Ishikawa (cell line): ENCODE data around the gene CD52.

Experiments used
- CEBPB ChIP-seq: IDR thresholded peaks from 2 replicates; pipeline ENCODE4 v1.6.1; 2012
- CREB1 ChIP-seq: IDR thresholded peaks from 2 replicates; pipeline ENCODE4 v1.6.1; 2012; ENCODE audit warnings: low read depth
- EP300 ChIP-seq: IDR thresholded peaks from 2 replicates; pipeline ENCODE4 v1.6.1; 2012; ENCODE audit warnings: borderline replicate concordance
- NFIC ChIP-seq: IDR thresholded peaks from 2 replicates; pipeline ENCODE4 v1.6.1; 2012
- RAD21 ChIP-seq: IDR thresholded peaks from 2 replicates; pipeline ENCODE4 v1.6.1; 2012; ENCODE audit warnings: low read depth
- REST ChIP-seq: IDR thresholded peaks from 2 replicates; pipeline ENCODE4 v1.6.1; 2012; ENCODE audit warnings: low read depth, mild to moderate bottlenecking
- TAF1 ChIP-seq: IDR thresholded peaks from 2 replicates; pipeline ENCODE4 v1.6.1; 2012; ENCODE audit warnings: low read depth, mild to moderate bottlenecking
- USF1 ChIP-seq: IDR thresholded peaks from 2 replicates; pipeline ENCODE4 v1.6.1; 2012
- YY1 ChIP-seq: IDR thresholded peaks from 2 replicates; pipeline ENCODE4 v1.6.1; 2012; ENCODE audit warnings: low read depth
- ZBTB7A ChIP-seq: IDR thresholded peaks from 2 replicates; pipeline ENCODE4 v1.6.1; 2012; ENCODE audit warnings: low read depth
- TF ChIP-seq, protein P1 (sequence below): IDR thresholded peaks from 2 replicates; pipeline ENCODE4 v1.6.1; 2012

- TF ChIP-seq NFIC, result no peak
- TF ChIP-seq ZBTB7A, result no peak
- TF ChIP-seq YY1, result no peak
- TF ChIP-seq CREB1, result no peak
- TF ChIP-seq TAF1, result no peak
- TF ChIP-seq EP300, result no peak
- TF ChIP-seq CEBPB, result no peak
- TF ChIP-seq RAD21, result no peak
- no peak for TF ChIP-seq REST
- no peak for TF ChIP-seq USF1
- TF ChIP-seq, protein P1, sequence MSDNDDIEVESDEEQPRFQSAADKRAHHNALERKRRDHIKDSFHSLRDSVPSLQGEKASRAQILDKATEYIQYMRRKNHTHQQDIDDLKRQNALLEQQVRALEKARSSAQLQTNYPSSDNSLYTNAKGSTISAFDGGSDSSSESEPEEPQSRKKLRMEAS, result no peak
Measured at GRCh38 chr1:26352338-26352679, 34.6 kb downstream of the CD52 start.
